GM12872 (cell line): ENCODE results near the gene COL4A2.

Source experiments
- CTCF ChIP-seq: IDR thresholded peaks from 3 replicates; pipeline ENCODE4 v1.5.1; 2011; ENCODE audit warnings: low read depth, mild to moderate bottlenecking, low read length, moderate library complexity; ENCODE audit not compliant: insufficient read depth

COL4A2 gene

GRCh38 chr13:110490009-110490770 lies 183.1 kb downstream of the COL4A2 start:
- no peak for TF ChIP-seq CTCF

- no peak for TF ChIP-seq CTCF
Measured at GRCh38 chr13:110491869-110492678, 185.0 kb downstream of the COL4A2 start.

GRCh38 chr13:110492679-110493593 lies 185.9 kb downstream of the COL4A2 start:
- no peak for TF ChIP-seq CTCF

- no peak for TF ChIP-seq CTCF
Measured at GRCh38 chr13:110493613-110494012, 186.5 kb downstream of the COL4A2 start.

- no peak for TF ChIP-seq CTCF
Measured at GRCh38 chr13:110495376-110495775, 188.3 kb downstream of the COL4A2 start.

GRCh38 chr13:110495881-110496280 lies 188.8 kb downstream of the COL4A2 start:
- TF ChIP-seq CTCF = no peak

- TF ChIP-seq CTCF = no peak
Measured at GRCh38 chr13:110496281-110496680, 189.2 kb downstream of the COL4A2 start.
